GM10847 (cell line): ENCODE data around the gene MDM2.

ENCODE experiments used
- POLR2A ChIP-seq: IDR thresholded peaks from 2 replicates; pipeline ENCODE4 v1.6.1; 2011; ENCODE audit not compliant: insufficient read length; ENCODE audit errors: extremely low read depth

MDM2 gene

GRCh38 chr12:68794653-68795251 is 13.2 kb upstream of the MDM2 start:
- no peak for TF ChIP-seq POLR2A

GRCh38 chr12:68796399-68796798 is 11.6 kb upstream of the MDM2 start:
- no peak for TF ChIP-seq POLR2A

GRCh38 chr12:68798882-68799234 is 9.1 kb upstream of the MDM2 start:
- TF ChIP-seq POLR2A = no peak

GRCh38 chr12:68800294-68800693 is 7.7 kb upstream of the MDM2 start:
- TF ChIP-seq POLR2A = no peak

GRCh38 chr12:68803948-68804656 is 3.9 kb upstream of the MDM2 start:
- TF ChIP-seq POLR2A = no peak

- no peak for TF ChIP-seq POLR2A
Measured at GRCh38 chr12:68804657-68805591, 3.1 kb upstream of the MDM2 start.

GRCh38 chr12:68805592-68806120 is 2.3 kb upstream of the MDM2 start:
- no peak for TF ChIP-seq POLR2A

- TF ChIP-seq POLR2A = no peak
Measured at GRCh38 chr12:68806488-68807237, 1.3 kb upstream of the MDM2 start.

- peak; percentile 70 for TF ChIP-seq POLR2A
Measured at GRCh38 chr12:68808388-68809189, 612 bp downstream of the MDM2 start.

- TF ChIP-seq POLR2A = no peak
Measured at GRCh38 chr12:68809190-68810026, 1.4 kb downstream of the MDM2 start.

GRCh38 chr12:68812553-68813241 is 4.7 kb downstream of the MDM2 start:
- no peak for TF ChIP-seq POLR2A

GRCh38 chr12:68813242-68813593 is 5.2 kb downstream of the MDM2 start:
- TF ChIP-seq POLR2A = no peak
